Subcutaneous abdominal adipose tissue (tissue), 5 donors: ENCODE data around the gene MYO15B.

Source experiments
- H3K27ac ChIP-seq: one replicate; pipeline ENCODE4 v1.7.0; 2013; ENCODE audit warnings: low read depth, mild to moderate bottlenecking, inconsistent platforms, low read length, moderate library complexity
- H3K27me3 ChIP-seq, 5 donors: one replicate each; pipeline ENCODE4 v1.7.0; 2013; ENCODE audit warnings: low read length in 5 of 5, inconsistent platforms in 1 of 5; ENCODE audit not compliant: control insufficient read depth in 5 of 5, insufficient read depth in 4 of 5
- H3K36me3 ChIP-seq, 5 donors: one replicate each; pipeline ENCODE4 v1.7.0; 2013; ENCODE audit warnings: low read length in 5 of 5; ENCODE audit not compliant: control insufficient read depth in 5 of 5, insufficient read depth in 5 of 5
- H3K4me1 ChIP-seq, 5 donors: one replicate each; pipeline ENCODE4 v1.7.0; 2013; ENCODE audit warnings: low read length in 5 of 5, mild to moderate bottlenecking in 3 of 5, moderate library complexity in 1 of 5; ENCODE audit not compliant: control insufficient read depth in 5 of 5, insufficient read depth in 5 of 5
- H3K4me3 ChIP-seq, 5 donors: one replicate each; pipeline ENCODE4 v1.7.0; 2013; ENCODE audit warnings: low read length in 5 of 5, low read depth in 1 of 5
- H3K9ac ChIP-seq, 5 donors: one replicate each; pipeline ENCODE4 v1.7.0; 2013; ENCODE audit warnings: low read length in 5 of 5, mild to moderate bottlenecking in 4 of 5, moderate library complexity in 3 of 5
- H3K9me3 ChIP-seq, 5 donors: one replicate each; pipeline ENCODE4 v1.7.0; 2013; ENCODE audit warnings: low read length in 5 of 5; ENCODE audit not compliant: control insufficient read depth in 5 of 5
- donor health status: healthy.
- donor health status: healthy.
- donor health status: healthy.
- donor health status: healthy.
- donor health status: healthy.

Gene MYO15B

GRCh38 chr17:75587675-75588595 is at the start of gene MYO15B:
Gene MYO15B (plus strand): TSS chr17:75587800. CDS start chr17:75588058, 258 bp downstream.
- Histone ChIP-seq H3K9ac (peak within 1 kb of the TSS; percentile 63 to 89 (median 87)), H3K9me3 (no peaks in the 10 kb centered on the region), H3K36me3 (peaks cover 0 to 9% (median 0%) of the 10 kb centered on the region in 5 donors), H3K4me1 (peaks cover 0 to 30% (median 25%) of the 10 kb centered on the region in 5 donors), H3K27ac (peak within 1 kb of the TSS; percentile 62), H3K4me3 (peak within 1 kb of the TSS in 4 of 5 donors; percentile 60 to 77 (median 74)), H3K27me3 (no peaks in the 10 kb centered on the region)

- Histone ChIP-seq H3K4me1 (no peaks in the 10 kb centered on the region), H3K36me3 (no peaks in the 10 kb centered on the region), H3K9ac (no peak overlapping the region), H3K27ac (no peak overlapping the region), H3K9me3 (no peaks in the 10 kb centered on the region), H3K27me3 (no peaks in the 10 kb centered on the region), H3K4me3 (no peak overlapping the region)
Measured at GRCh38 chr17:75539967-75540729, 47.5 kb upstream of the MYO15B start.

GRCh38 chr17:75540923-75541503 is 46.6 kb upstream of the MYO15B start:
- Histone ChIP-seq H3K4me1 (no peaks in the 10 kb centered on the region), H3K27me3 (no peaks in the 10 kb centered on the region), H3K4me3 (no peak overlapping the region), H3K36me3 (no peaks in the 10 kb centered on the region), H3K27ac (no peak overlapping the region), H3K9ac (no peak overlapping the region), H3K9me3 (no peaks in the 10 kb centered on the region)

- no peak overlapping the region for H3K27ac ChIP-seq
- H3K4me1 ChIP-seq: no peaks in the 10 kb centered on the region
- no peaks in the 10 kb centered on the region for H3K27me3 ChIP-seq
- no peaks in the 10 kb centered on the region for H3K36me3 ChIP-seq
- no peaks in the 10 kb centered on the region for H3K9me3 ChIP-seq
- no peak overlapping the region for H3K9ac ChIP-seq
- H3K4me3 ChIP-seq: no peak overlapping the region
Measured at GRCh38 chr17:75542229-75542628, 45.4 kb upstream of the MYO15B start.

GRCh38 chr17:75542728-75543336 is 44.8 kb upstream of the MYO15B start:
- Histone ChIP-seq H3K9ac (no peak overlapping the region), H3K4me1 (no peaks in the 10 kb centered on the region), H3K36me3 (no peaks in the 10 kb centered on the region), H3K9me3 (no peaks in the 10 kb centered on the region), H3K4me3 (no peak overlapping the region), H3K27me3 (no peaks in the 10 kb centered on the region), H3K27ac (no peak overlapping the region)

GRCh38 chr17:75544250-75544649 is 43.4 kb upstream of the MYO15B start:
- no peaks in the 10 kb centered on the region for H3K27me3 ChIP-seq
- H3K27ac ChIP-seq: no peak overlapping the region
- H3K9me3 ChIP-seq: no peaks in the 10 kb centered on the region
- no peaks in the 10 kb centered on the region for H3K4me1 ChIP-seq
- no peak overlapping the region for H3K9ac ChIP-seq
- no peaks in the 10 kb centered on the region for H3K36me3 ChIP-seq
- no peak overlapping the region for H3K4me3 ChIP-seq

GRCh38 chr17:75546181-75546580 is 41.4 kb upstream of the MYO15B start:
- Histone ChIP-seq H3K4me3 (no peak overlapping the region), H3K9me3 (no peaks in the 10 kb centered on the region), H3K4me1 (no peaks in the 10 kb centered on the region), H3K27ac (no peak overlapping the region), H3K9ac (no peak overlapping the region), H3K36me3 (no peaks in the 10 kb centered on the region), H3K27me3 (peaks cover 0 to 3% (median 0%) of the 10 kb centered on the region in 5 donors)

GRCh38 chr17:75547091-75547490 is 40.5 kb upstream of the MYO15B start:
- no peaks in the 10 kb centered on the region for H3K36me3 ChIP-seq
- peaks cover 0 to 3% (median 0%) of the 10 kb centered on the region in 5 donors for H3K27me3 ChIP-seq
- no peak overlapping the region for H3K4me3 ChIP-seq
- H3K9ac ChIP-seq: no peak overlapping the region
- H3K9me3 ChIP-seq: no peaks in the 10 kb centered on the region
- no peaks in the 10 kb centered on the region for H3K4me1 ChIP-seq
- H3K27ac ChIP-seq: no peak overlapping the region

GRCh38 chr17:75548813-75549212 is 38.8 kb upstream of the MYO15B start:
- peaks cover 0 to 3% (median 0%) of the 10 kb centered on the region in 5 donors for H3K27me3 ChIP-seq
- peaks cover 0 to 6% (median 0%) of the 10 kb centered on the region in 5 donors for H3K4me1 ChIP-seq
- no peak overlapping the region for H3K4me3 ChIP-seq
- H3K27ac ChIP-seq: no peak overlapping the region
- no peak overlapping the region for H3K9ac ChIP-seq
- H3K36me3 ChIP-seq: no peaks in the 10 kb centered on the region
- no peaks in the 10 kb centered on the region for H3K9me3 ChIP-seq
